ENCODE data around the gene RUFY4.

- no peak for TF ChIP-seq CTCF (IDR thresholded peaks at IDR 0.05)
- no peak for TF ChIP-seq ZBTB43 (CRISPR knock-in tag; IDR thresholded peaks at IDR 0.05)
- no peak for TF ChIP-seq NR2C2 (CRISPR knock-in tag; IDR thresholded peaks at IDR 0.05)
- no peak for TF ChIP-seq PREB (CRISPR knock-in tag; IDR thresholded peaks at IDR 0.05; ENCODE audit: borderline replicate concordance)
- TF ChIP-seq TCF7 (CRISPR knock-in tag; IDR thresholded peaks at IDR 0.05; ENCODE audit: low read depth): no peak
- TF ChIP-seq CBFB (CRISPR knock-in tag; IDR thresholded peaks at IDR 0.05; ENCODE audit: low read depth): no peak
Observed at GRCh38 chr2:218030409-218031195, 38.5 kb upstream of the RUFY4 start.

Measured in WTC11 (cell line).